H1 (cell line): ENCODE measurements around the gene IL31.

Experiments
- ATF3 ChIP-seq: IDR thresholded peaks from 2 replicates; pipeline ENCODE4 v1.6.1; 2011; ENCODE audit warnings: low read depth, mild to moderate bottlenecking, low read length; ENCODE audit not compliant: insufficient read depth
- CHD1 ChIP-seq: IDR thresholded peaks from 2 replicates; pipeline ENCODE4 v1.6.1; 2012; ENCODE audit warnings: low read depth, low read length, improper control_type of control experiment
- CTCF ChIP-seq, 3 experiments: IDR thresholded peaks; 1 replicate in 2 of 3; 2 replicates in 1 of 3; pipeline versions ENCODE4 v1.5.1 to v1.6.1; 2011; ENCODE audit warnings: low read length in 3 of 3, mild to moderate bottlenecking in 3 of 3, inconsistent platforms in 2 of 3, low read depth in 1 of 3, moderate library complexity in 1 of 3; ENCODE audit not compliant: insufficient read depth in 1 of 3; ENCODE audit errors: control extremely low read depth in 1 of 3
- EGR1 ChIP-seq: IDR thresholded peaks from 2 replicates; pipeline ENCODE4 v1.6.1; 2011; ENCODE audit warnings: low read depth, low read length, borderline replicate concordance
- EZH2 ChIP-seq: fragments of 200-600 bp; sonication (generic); IDR thresholded peaks from 2 replicates; pipeline ENCODE4 v1.7.1; 2012; ENCODE audit warnings: low read depth, mild to moderate bottlenecking, moderate library complexity, low read length, inconsistent platforms; ENCODE audit not compliant: severe bottlenecking
- POLR2A ChIP-seq, 2 experiments: IDR thresholded peaks; 1 replicate in 1 of 2; 2 replicates in 1 of 2; pipeline ENCODE4 v1.6.1; 2011; ENCODE audit warnings: low read depth in 2 of 2, low read length in 2 of 2, mild to moderate bottlenecking in 2 of 2; ENCODE audit errors: control extremely low read depth in 1 of 2
- POLR2AphosphoS5 ChIP-seq: IDR thresholded peaks from 2 replicates; pipeline ENCODE4 v1.6.1; 2011; ENCODE audit warnings: low read depth, low read length
- SIN3A ChIP-seq, 2 experiments: IDR thresholded peaks in 1 of 2; conservative IDR thresholded peaks in 1 of 2; 2 replicates each; pipeline ENCODE4 v1.6.1; 2011 to 2012; ENCODE audit warnings: low read length in 2 of 2, improper control_type of control experiment in 1 of 2, low read depth in 1 of 2, mild to moderate bottlenecking in 1 of 2
- TF ChIP-seq, protein P1 (sequence below): IDR thresholded peaks from 2 replicates; pipeline ENCODE4 v1.6.1; 2012; ENCODE audit warnings: inconsistent platforms

DNA sequence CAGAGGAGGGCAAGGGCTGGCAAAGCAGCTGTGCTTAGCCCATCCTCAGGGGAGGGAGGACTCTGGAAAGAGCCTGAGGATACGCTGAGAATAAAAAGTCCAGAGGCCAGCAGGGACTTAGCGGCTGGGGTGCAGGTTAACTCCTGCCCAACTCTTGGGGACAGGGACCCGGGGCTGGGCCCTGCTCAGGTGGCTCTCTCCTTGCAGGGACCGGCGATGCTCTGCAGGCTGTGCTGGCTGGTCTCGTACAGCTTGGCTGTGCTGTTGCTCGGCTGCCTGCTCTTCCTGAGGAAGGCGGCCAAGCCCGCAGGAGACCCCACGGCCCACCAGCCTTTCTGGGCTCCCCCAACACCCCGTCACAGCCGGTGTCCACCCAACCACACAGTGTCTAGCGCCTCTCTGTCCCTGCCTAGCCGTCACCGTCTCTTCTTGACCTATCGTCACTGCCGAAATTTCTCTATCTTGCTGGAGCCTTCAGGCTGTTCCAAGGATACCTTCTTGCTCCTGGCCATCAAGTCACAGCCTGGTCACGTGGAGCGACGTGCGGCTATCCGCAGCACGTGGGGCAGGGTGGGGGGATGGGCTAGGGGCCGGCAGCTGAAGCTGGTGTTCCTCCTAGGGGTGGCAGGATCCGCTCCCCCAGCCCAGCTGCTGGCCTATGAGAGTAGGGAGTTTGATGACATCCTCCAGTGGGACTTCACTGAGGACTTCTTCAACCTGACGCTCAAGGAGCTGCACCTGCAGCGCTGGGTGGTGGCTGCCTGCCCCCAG is 32.3 kb upstream of the IL31 start:
- TF ChIP-seq CTCF (IDR thresholded peaks at IDR 0.05; ENCODE audit: control extremely low read depth in 1 of 3, insufficient read depth in 1 of 3, low read depth in 1 of 3, low read length in 3 of 3), result no peak
- no peak for TF ChIP-seq EZH2
- TF ChIP-seq POLR2A (IDR thresholded peaks at IDR 0.05; ENCODE audit: control extremely low read depth in 1 of 2, low read depth in 2 of 2, low read length in 2 of 2), result no peak
- no peak for TF ChIP-seq ATF3
- peak; percentile 35; the same call in 1 of the 2 replicates for TF ChIP-seq POLR2AphosphoS5
- TF ChIP-seq EGR1, result no peak
- TF ChIP-seq SIN3A (conservative IDR thresholded peaks at IDR 0.05 in 1 of 2, IDR thresholded peaks at IDR 0.05 in 1 of 2; ENCODE audit: low read depth in 1 of 2, low read length in 2 of 2), result no peak
- TF ChIP-seq, protein P1, sequence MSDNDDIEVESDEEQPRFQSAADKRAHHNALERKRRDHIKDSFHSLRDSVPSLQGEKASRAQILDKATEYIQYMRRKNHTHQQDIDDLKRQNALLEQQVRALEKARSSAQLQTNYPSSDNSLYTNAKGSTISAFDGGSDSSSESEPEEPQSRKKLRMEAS, result peak; percentile 85
- TF ChIP-seq CHD1, result no peak
